ENCODE results near the gene SHB. TPM values are rescaled to one million over a fixed set of nuclear protein-coding genes. Genes with fewer than 3 reads are reported as not detected.
A peak's percentile ranks its signal among the peaks of the same experiment; 100 is the strongest.

The SHB gene
- total and polyA plus RNA-seq, 8 donors = 3.5 to 37.7 (median 8.5) TPM

DNA sequence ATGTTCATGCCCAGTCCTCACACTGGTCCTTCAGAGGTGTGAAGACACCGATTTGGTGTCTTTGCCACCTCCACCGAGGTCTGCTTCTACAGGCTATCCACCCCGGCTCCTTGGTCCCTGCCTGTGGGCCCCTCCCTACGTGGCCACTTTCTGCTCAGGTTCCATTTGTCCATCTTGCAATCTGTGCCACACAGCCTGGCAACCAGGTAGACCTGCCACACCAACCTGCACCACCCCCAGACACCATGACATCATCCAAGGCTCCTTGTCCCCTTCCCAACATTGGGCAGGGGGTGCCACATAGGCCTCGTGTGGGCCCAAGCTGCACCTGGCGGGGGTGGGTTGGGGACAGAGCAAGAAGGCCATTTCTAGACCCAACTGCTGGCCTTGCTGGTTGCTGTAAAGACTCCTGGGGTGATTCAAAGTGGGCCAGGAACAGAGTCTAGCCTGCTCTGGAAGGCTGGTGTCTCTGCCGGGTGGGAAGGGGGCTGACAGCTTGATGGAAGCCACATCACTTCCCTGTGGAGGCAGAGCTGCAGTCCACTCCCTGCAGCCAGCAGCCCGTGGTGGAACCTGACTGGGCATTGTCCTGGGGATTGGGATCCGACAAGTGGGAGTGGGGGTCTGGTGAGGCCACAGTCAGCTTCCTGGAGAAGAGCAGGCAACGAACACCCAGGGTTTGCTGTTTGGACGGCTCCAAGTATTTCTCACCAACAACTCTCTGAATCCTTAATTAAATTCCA, 99.3 kb downstream of the SHB start:
- no peaks in the 10 kb centered on the region for H3K9me3 ChIP-seq
- peak overlapping the region; percentile 78 to 93 (median 87) for H3K27ac ChIP-seq
- intact Hi-C loops (cut with DNase I; ENCODE audit: low total_unique reads) = no loop called here
- no peak for DNase-seq
- H3K4me1 ChIP-seq = peaks cover 57 to 76% (median 65%) of the 10 kb centered on the region in 4 donors
- 57 to 89% (median 70%) methylated on average over 11 of the region's 11 CpGs for whole genome bisulfite sequencing, 5 donors
- TF ChIP-seq POLR2A (IDR thresholded peaks at IDR 0.05) = no peak
- TF ChIP-seq EP300 (IDR thresholded peaks at IDR 0.05) = no peak
- no peak for TF ChIP-seq POLR2AphosphoS5 (IDR thresholded peaks at IDR 0.05)
- H3K4me3 ChIP-seq = no peak overlapping the region
- peaks cover 4 to 24% (median 14%) of the 10 kb centered on the region in 4 donors for H3K36me3 ChIP-seq
- no peaks in the 10 kb centered on the region for H3K27me3 ChIP-seq

- Histone ChIP-seq H3K27ac (peak overlapping the region; percentile 78 to 93 (median 87)), H3K27me3 (no peaks in the 10 kb centered on the region), H3K9me3 (no peaks in the 10 kb centered on the region), H3K4me1 (peaks cover 61 to 82% (median 71%) of the 10 kb centered on the region in 4 donors), H3K4me3 (no peak overlapping the region), H3K36me3 (peaks cover 4 to 19% (median 9%) of the 10 kb centered on the region in 4 donors)
- intact Hi-C loops (cut with DNase I; ENCODE audit: low total_unique reads) = no loop called here
- 18 to 43% (median 32%) methylated on average over 2 of the region's 2 CpGs for WGBS, 5 donors
- TF ChIP-seq EP300 (IDR thresholded peaks at IDR 0.05) = no peak
- peak in 2 of 3 donors; percentile 46 to 48 for TF ChIP-seq POLR2AphosphoS5 (IDR thresholded peaks at IDR 0.05)
- DNase-seq = peak; percentile 92 to 95
These were observed 99.9 kb downstream of the SHB start for GRCh38 chr9:37969130-37969529.

GRCh38 chr9:37968228-37968701, 100.8 kb downstream of the SHB start:
- H3K27me3 ChIP-seq = no peaks in the 10 kb centered on the region
- H3K4me1 ChIP-seq = peaks cover 69 to 90% (median 79%) of the 10 kb centered on the region in 4 donors
- intact Hi-C loops (cut with DNase I; ENCODE audit: low total_unique reads) = no loop called here
- no peak overlapping the region for H3K4me3 ChIP-seq
- 32 to 68% (median 45%) methylated on average over 4 of the region's 4 CpGs for WGBS, 5 donors
- peak overlapping the region; percentile 78 to 93 (median 87) for H3K27ac ChIP-seq
- peaks cover 0 to 11% (median under 1%) of the 10 kb centered on the region in 4 donors for H3K36me3 ChIP-seq
- DNase-seq = no peak
- no peak for TF ChIP-seq POLR2AphosphoS5 (IDR thresholded peaks at IDR 0.05)
- TF ChIP-seq CTCF (IDR thresholded peaks at IDR 0.05) = no peak
- no peak for TF ChIP-seq POLR2A (IDR thresholded peaks at IDR 0.05)
- TF ChIP-seq EP300 (IDR thresholded peaks at IDR 0.05) = no peak
- H3K9me3 ChIP-seq = no peaks in the 10 kb centered on the region

- Histone ChIP-seq H3K4me1 (peaks cover 73 to 95% (median 82%) of the 10 kb centered on the region in 4 donors), H3K4me3 (no peak overlapping the region), H3K9me3 (no peaks in the 10 kb centered on the region), H3K27me3 (no peaks in the 10 kb centered on the region), H3K36me3 (peaks cover 0 to 7% (median 0%) of the 10 kb centered on the region in 4 donors), H3K27ac (peak overlapping the region; percentile 26 to 93 (median 86))
- no peak for DNase-seq
- no peak for TF ChIP-seq CTCF (IDR thresholded peaks at IDR 0.05)
- intact Hi-C loops (cut with DNase I; ENCODE audit: low total_unique reads) = no loop called here
- WGBS, 5 donors = 85 to 92% (median 87%) methylated on average over 6 of the region's 6 CpGs
These were observed 101.3 kb downstream of the SHB start for GRCh38 chr9:37967761-37968080.

DNA sequence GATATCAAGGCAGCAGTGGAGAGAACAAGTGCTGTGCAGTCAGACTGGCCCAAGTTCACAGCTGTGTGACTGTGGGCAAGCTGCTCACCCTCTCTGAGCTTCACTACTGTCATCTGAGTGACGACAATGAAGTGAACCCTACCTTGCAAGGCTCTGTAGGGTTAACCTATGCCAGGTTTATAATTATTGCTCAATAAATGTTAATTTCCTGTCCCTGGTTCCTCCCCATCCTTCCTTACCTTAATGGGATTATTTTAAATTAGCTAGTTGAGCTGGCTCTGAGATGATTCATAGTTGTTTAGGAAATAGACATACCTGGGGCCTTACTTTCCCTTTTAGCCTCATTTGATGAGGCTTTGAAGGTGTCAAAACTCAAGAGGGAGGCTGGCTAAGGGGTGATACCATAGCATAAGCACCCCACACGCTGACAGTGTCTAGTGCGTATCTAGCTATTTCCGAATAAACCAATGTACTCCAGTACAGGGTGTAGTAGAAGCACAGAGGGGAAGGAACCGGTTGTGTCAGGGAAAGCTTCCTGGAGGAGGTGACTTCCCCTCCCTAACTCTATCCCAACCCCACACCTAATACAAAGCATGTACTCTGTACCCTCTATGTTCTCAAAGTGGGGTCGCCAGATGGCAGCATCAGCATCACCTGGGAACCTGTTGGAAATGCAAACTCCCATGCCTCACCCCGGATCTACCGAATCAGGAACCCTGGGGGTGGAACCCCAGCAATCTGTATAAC, 101.8 kb downstream of the SHB start:
- no peak for TF ChIP-seq CTCF (IDR thresholded peaks at IDR 0.05)
- no peak for TF ChIP-seq EP300 (IDR thresholded peaks at IDR 0.05)
- no peak for TF ChIP-seq POLR2AphosphoS5 (IDR thresholded peaks at IDR 0.05)
- TF ChIP-seq POLR2A (IDR thresholded peaks at IDR 0.05) = no peak
- Histone ChIP-seq H3K36me3 (peaks cover 0 to 3% (median 0%) of the 10 kb centered on the region in 4 donors), H3K4me1 (peaks cover 70 to 90% (median 79%) of the 10 kb centered on the region in 4 donors), H3K9me3 (no peaks in the 10 kb centered on the region), H3K27me3 (no peaks in the 10 kb centered on the region), H3K27ac (peak overlapping the region; percentile 78 to 93 (median 86)), H3K4me3 (no peak overlapping the region)
- intact Hi-C loops (cut with DNase I; ENCODE audit: low total_unique reads) = no loop called here
- 49 to 65% (median 62%) methylated on average over 8 of the region's 8 CpGs for WGBS, 5 donors
- DNase-seq = no peak
